Gastroesophageal sphincter (tissue), 4 donors: Measurements from ENCODE around the gene TGFB1. TPM values are rescaled to one million over a fixed set of nuclear protein-coding genes. Genes with fewer than 3 reads are reported as not detected.

ENCODE experiments used
- ATAC-seq: fragments of 150-250 bp; one replicate; pipeline ENCODE4 v1.9.1; 2016; ENCODE audit warnings: mild to moderate bottlenecking, moderate library complexity
- H3K27ac ChIP-seq, 4 donors: fragments of 200-600 bp; sonication (generic) in 3 of 4; 1 replicate in 3 of 4; 2 replicates in 1 of 4; pipeline ENCODE4 v1.5.1; 2016 to 2019
- H3K27me3 ChIP-seq: fragments of 200-600 bp; sonication (generic); one replicate; pipeline ENCODE4 v1.5.1; 2019
- H3K36me3 ChIP-seq, 2 donors: fragments of 200-600 bp; sonication (generic); one replicate each; pipeline ENCODE4 v1.5.1; 2019; ENCODE audit warnings: control low read depth in 1 of 2
- H3K4me1 ChIP-seq, 3 donors: fragments of 200-600 bp; sonication (generic); 1 replicate in 2 of 3; 2 replicates in 1 of 3; pipeline ENCODE4 v1.5.1; 2016 to 2019; ENCODE audit warnings: control low read depth in 2 of 3
- H3K4me3 ChIP-seq, 2 donors: fragments of 200-600 bp; sonication (generic); one replicate each; pipeline ENCODE4 v1.5.1; 2019; ENCODE audit warnings: mild to moderate bottlenecking in 1 of 2, moderate library complexity in 1 of 2
- H3K9me3 ChIP-seq, 3 donors: fragments of 200-600 bp; sonication (generic); one replicate each; pipeline ENCODE4 v1.5.1; 2017 to 2019; ENCODE audit warnings: control low read depth in 2 of 3
- CTCF ChIP-seq, 4 experiments: fragments of 200-600 bp in 2 of 4; fragments of 450-650 bp in 2 of 4; sonication (generic) in 1 of 4; IDR thresholded peaks; one replicate each; pipeline ENCODE4 v1.5.1; 2017 to 2019; ENCODE audit warnings: antibody characterized with exemption in 4 of 4, mild to moderate bottlenecking in 2 of 4, moderate library complexity in 2 of 4
- EP300 ChIP-seq: sonication (generic); formaldehyde crosslinking; IDR thresholded peaks from one replicate; pipeline ENCODE4 v1.6.1; 2017; ENCODE audit warnings: antibody characterized with exemption, mild to moderate bottlenecking
- POLR2A ChIP-seq, 2 donors: fragments of 450-650 bp; IDR thresholded peaks; one replicate each; pipeline ENCODE4 v1.6.1; 2017; ENCODE audit warnings: antibody characterized with exemption in 2 of 2, mild to moderate bottlenecking in 2 of 2, moderate library complexity in 1 of 2
- POLR2AphosphoS5 ChIP-seq: sonication (generic); formaldehyde crosslinking; IDR thresholded peaks from one replicate; pipeline ENCODE4 v1.6.1; 2017; ENCODE audit warnings: antibody characterized with exemption
- WGBS, 2 donors: methylation state at CpG; one replicate each; pipeline ENCODE4 v1.1.5; 2018; ENCODE audit warnings: low coverage in 1 of 2; 5-methylcytosine and 5-hydroxymethylcytosine counted together
- total RNA-seq, 4 donors: library from RNA; depleted of rRNA; stranded (reverse); fragments of >200 nt; gene quantifications; one replicate each; pipeline ENCODE4 v1.1.0, GENCODE V29; 2016

TGFB1 gene
- total RNA-seq, 4 donors from 2014 or later: 12.9 to 39.3 (median 22.1) TPM

DNA sequence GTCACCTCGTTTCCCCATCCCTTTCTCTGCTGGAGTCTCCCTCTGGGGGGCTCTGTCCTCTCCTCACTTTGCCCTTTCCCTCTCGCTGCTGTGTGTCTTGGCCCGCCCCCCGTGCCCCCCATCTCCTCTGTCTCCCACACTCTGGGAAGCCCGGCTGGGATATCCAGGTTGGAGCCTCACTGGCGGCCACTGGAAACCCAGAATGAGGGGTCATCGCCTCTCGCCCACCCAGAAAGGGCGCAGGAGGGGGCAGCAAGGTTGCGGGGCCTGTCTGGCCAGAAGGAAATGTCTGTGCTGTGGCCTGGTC, 28.1 kb downstream of the TGFB1 start:
- Histone ChIP-seq H3K4me3 (peak overlapping the region in 1 of 2 donors; percentile 41), H3K27me3 (no peaks in the 10 kb centered on the region), H3K36me3 (peaks cover 0 to 43% of the 10 kb centered on the region in 2 donors), H3K4me1 (peaks cover 2 to 86% (median 66%) of the 10 kb centered on the region in 3 donors), H3K27ac (peak overlapping the region; percentile 47 to 90 (median 85)), H3K9me3 (no peaks in the 10 kb centered on the region)
- no peak for TF ChIP-seq EP300
- no peak for TF ChIP-seq POLR2A (IDR thresholded peaks at IDR 0.05)
- TF ChIP-seq POLR2AphosphoS5: no peak
- TF ChIP-seq CTCF (IDR thresholded peaks at IDR 0.05): no peak
- no peak for ATAC-seq
- WGBS, 2 donors: 0% methylated on average over 2 of the region's 10 CpGs; no CpG with 5 or more reads in 1 of the 2 donors

- peak; percentile 63 for ATAC-seq
- Histone ChIP-seq H3K9me3 (no peaks in the 10 kb centered on the region), H3K27ac (peak overlapping the region; percentile 47 to 90 (median 85)), H3K4me1 (peaks cover 2 to 86% (median 66%) of the 10 kb centered on the region in 3 donors), H3K27me3 (no peaks in the 10 kb centered on the region), H3K36me3 (peaks cover 0 to 43% of the 10 kb centered on the region in 2 donors), H3K4me3 (peak overlapping the region; percentile 10 to 41)
- TF ChIP-seq CTCF (IDR thresholded peaks at IDR 0.05) (no peak), POLR2AphosphoS5 (peak; percentile 32)
- WGBS, 2 donors: 0 to 2% methylated on average over 3 to 19 of the region's 23 CpGs
Measured at GRCh38 chr19:41324921-41325639, 28.6 kb downstream of the TGFB1 start.

DNA sequence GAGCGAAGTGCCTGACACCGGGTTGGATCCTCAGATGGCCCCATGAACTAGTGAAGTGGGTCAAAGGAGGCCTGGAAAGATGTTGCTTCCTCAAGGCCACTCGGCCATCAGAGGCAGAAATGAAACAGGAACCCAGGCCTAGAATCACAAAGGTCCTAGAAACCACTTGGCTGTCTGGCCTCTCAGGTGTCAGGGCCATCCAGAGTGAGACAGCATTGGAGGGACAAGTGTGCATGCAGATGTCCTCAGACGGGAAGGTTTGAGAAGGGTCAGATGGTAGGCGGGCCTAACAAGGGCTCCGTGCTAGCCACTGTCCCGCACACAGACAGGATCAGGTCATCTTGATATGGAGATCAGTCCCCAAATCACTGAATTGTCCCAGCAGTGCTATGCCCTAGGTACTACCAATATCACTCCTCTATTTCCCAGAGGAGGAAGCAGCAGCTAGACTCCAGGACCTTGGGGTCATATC, 29.5 kb downstream of the TGFB1 start:
- WGBS, 2 donors: 65 to 93% methylated on average over 3 to 5 of the region's 7 CpGs
- Histone ChIP-seq H3K9me3 (no peaks in the 10 kb centered on the region), H3K4me1 (peaks cover 2 to 83% (median 66%) of the 10 kb centered on the region in 3 donors), H3K4me3 (no peak overlapping the region), H3K36me3 (peaks cover 0 to 43% of the 10 kb centered on the region in 2 donors), H3K27me3 (no peaks in the 10 kb centered on the region), H3K27ac (peak overlapping the region; percentile 47 to 90 (median 85))
- ATAC-seq: no peak
- TF ChIP-seq POLR2A (IDR thresholded peaks at IDR 0.05) (no peak), CTCF (IDR thresholded peaks at IDR 0.05) (no peak), EP300 (no peak), POLR2AphosphoS5 (no peak)

- Histone ChIP-seq H3K27me3 (no peaks in the 10 kb centered on the region), H3K27ac (peak overlapping the region; percentile 27 to 90 (median 85)), H3K4me3 (no peak overlapping the region), H3K36me3 (peaks cover 0 to 43% of the 10 kb centered on the region in 2 donors), H3K9me3 (no peaks in the 10 kb centered on the region), H3K4me1 (peaks cover 2 to 76% (median 62%) of the 10 kb centered on the region in 3 donors)
- no peak for TF ChIP-seq EP300
- TF ChIP-seq CTCF (IDR thresholded peaks at IDR 0.05): no peak
- TF ChIP-seq POLR2AphosphoS5: peak; percentile 71
- TF ChIP-seq POLR2A (IDR thresholded peaks at IDR 0.05): no peak
- 0% methylated on average over 1 of the region's 16 CpGs; no CpG with 5 or more reads in 1 of the 2 donors for WGBS, 2 donors
- ATAC-seq: peak; percentile 73
Measured at GRCh38 chr19:41323430-41324125, 30.1 kb downstream of the TGFB1 start.
